GM12872 (cell line): Measurements from ENCODE around the gene FAM181A.

Source experiments
- TF ChIP-seq, protein P1 (sequence below): IDR thresholded peaks from 3 replicates; pipeline ENCODE4 v1.5.1; 2011; ENCODE audit warnings: low read depth, mild to moderate bottlenecking, low read length, moderate library complexity; ENCODE audit not compliant: insufficient read depth

Gene FAM181A

GRCh38 chr14:93971635-93972027, 44.5 kb downstream of the FAM181A start:
- TF ChIP-seq, protein P1, sequence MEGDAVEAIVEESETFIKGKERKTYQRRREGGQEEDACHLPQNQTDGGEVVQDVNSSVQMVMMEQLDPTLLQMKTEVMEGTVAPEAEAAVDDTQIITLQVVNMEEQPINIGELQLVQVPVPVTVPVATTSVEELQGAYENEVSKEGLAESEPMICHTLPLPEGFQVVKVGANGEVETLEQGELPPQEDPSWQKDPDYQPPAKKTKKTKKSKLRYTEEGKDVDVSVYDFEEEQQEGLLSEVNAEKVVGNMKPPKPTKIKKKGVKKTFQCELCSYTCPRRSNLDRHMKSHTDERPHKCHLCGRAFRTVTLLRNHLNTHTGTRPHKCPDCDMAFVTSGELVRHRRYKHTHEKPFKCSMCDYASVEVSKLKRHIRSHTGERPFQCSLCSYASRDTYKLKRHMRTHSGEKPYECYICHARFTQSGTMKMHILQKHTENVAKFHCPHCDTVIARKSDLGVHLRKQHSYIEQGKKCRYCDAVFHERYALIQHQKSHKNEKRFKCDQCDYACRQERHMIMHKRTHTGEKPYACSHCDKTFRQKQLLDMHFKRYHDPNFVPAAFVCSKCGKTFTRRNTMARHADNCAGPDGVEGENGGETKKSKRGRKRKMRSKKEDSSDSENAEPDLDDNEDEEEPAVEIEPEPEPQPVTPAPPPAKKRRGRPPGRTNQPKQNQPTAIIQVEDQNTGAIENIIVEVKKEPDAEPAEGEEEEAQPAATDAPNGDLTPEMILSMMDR: no peak

DNA sequence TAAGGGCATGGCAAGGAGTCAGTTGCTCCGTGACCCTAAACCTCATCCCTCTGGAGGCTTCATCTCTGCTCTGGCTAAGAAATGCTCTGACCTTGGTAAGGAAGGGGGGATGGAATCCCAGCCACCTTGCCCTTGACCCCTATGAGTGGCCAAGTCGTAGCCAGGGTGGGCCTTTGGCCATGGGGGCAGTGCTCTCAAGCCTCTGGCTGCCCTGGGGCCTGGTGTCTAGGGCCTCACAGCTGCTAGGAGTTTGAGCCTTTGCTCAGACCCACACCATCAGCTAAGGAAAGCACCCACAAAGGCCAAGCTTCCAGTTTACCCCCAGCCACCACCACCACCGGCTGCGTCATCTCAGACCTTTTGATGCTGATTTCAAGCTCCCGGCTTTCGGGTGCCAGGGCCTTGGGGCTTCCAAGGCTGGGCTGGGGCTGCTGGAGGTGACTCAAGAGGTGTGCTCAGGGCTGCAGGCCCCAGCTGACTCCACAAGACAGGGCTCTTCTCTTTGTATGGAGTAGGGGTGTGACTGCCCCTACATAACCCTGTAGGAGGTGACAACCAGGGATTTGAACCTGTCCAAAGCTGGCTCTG, 45.6 kb downstream of the FAM181A start:
- TF ChIP-seq, protein P1: no peak

GRCh38 chr14:93973607-93974006, 46.5 kb downstream of the FAM181A start:
- TF ChIP-seq, protein P1: no peak

GRCh38 chr14:93974299-93974698, 47.2 kb downstream of the FAM181A start:
- TF ChIP-seq, protein P1: no peak

GRCh38 chr14:93974833-93975232, 47.7 kb downstream of the FAM181A start:
- TF ChIP-seq, protein P1: no peak

DNA sequence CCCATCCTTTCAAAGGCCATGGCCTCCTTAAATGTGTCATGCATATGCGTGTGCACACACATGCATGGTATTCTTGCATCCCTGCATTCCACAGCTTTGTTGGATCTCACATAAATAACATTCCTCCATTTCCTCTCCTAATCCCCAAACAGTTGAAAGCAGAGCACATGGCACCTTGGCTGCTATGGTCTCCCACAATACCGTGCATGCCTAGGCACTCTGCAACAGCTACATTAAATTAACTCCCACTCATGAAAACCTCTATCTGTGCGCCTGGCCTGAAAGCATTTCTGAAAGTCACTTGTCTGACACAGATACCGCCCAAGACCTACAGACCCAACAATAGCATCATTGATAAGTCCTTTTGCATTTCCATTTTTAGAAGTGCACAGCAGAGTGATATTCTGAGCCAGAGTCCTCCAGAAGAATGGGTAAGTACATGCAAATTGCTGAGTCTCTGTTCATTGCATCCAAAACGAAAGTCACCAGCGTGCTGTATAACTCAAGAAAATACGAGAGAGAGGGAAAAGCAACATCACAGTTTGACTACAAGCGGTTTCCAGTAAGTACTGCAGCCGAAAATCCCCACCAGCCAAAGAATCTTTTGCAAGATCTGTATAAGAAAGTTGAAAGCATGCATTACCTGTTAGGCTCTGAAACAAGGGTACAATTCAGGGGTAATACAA, 48.8 kb downstream of the FAM181A start:
- TF ChIP-seq, protein P1: peak; percentile 43; the same call in 1 of the 3 replicates

DNA sequence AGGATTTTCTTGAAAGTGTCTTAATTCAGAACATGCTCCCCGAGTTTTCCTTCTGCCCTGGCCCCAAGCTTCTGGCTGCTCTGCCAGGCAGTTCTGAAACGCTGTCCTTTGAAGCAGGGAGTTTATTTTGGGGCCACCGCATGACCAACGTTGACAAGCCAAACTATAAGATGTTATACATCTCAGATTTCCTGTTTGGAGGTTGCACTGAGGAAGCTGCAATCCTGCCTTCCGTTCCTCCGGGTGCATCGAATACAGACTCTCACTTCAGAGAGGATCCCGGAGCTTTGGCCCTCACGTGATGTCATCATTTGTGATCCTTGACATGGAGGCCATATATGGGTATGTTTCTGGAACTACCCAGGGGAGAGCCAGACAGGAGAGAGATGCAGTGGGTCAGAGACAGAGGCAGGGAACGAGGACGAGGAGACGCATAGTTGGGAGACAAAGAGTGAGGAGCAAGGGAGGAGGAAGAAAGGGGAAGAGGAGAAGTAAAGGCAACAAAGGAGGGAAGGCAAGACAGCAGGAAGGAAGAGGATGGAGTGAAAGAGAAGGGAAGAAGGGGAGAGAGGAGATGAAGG, 49.4 kb downstream of the FAM181A start, which contains the start of gene ASB2:
Gene ASB2 (minus strand): TSS at position 94 of the 581 bp plus-strand sequence. CDS start 12,031 bp downstream, outside the sequence.
- TF ChIP-seq, protein P1: no peak
